ENCODE measurements around the gene PELI2.

Gene PELI2

GRCh38 chr14:56085471-56085870 is 32.7 kb upstream of the PELI2 start:
- Histone ChIP-seq H3K4me1 (no peaks in the 10 kb centered on the region), H3K27ac (no peak overlapping the region), H3K79me2 (no peaks in the 10 kb centered on the region), H3K4me3 (ENCODE audit: low read depth, low read length) (no peak overlapping the region), H3K9ac (no peak overlapping the region), H3K4me2 (ENCODE audit: low read length) (no peak overlapping the region), H3K36me3 (ENCODE audit: control insufficient read depth, insufficient read depth, low read length) (no peaks in the 10 kb centered on the region), H3K9me3 (ENCODE audit: control insufficient read depth, low read length) (no peaks in the 10 kb centered on the region), H2AFZ (no peak overlapping the region), H3K27me3 (ENCODE audit: control insufficient read depth, insufficient read depth, low read length) (no peaks in the 10 kb centered on the region)
- no peak for TF ChIP-seq CTCF (IDR thresholded peaks at IDR 0.05)

- H3K9ac ChIP-seq, result no peak overlapping the region
- H3K9me3 ChIP-seq (ENCODE audit: control insufficient read depth, low read length), result no peaks in the 10 kb centered on the region
- H3K27me3 ChIP-seq (ENCODE audit: control insufficient read depth, insufficient read depth, low read length), result no peaks in the 10 kb centered on the region
- no peaks in the 10 kb centered on the region for H3K4me1 ChIP-seq
- H3K4me3 ChIP-seq (ENCODE audit: low read depth, low read length), result no peak overlapping the region
- H3K36me3 ChIP-seq (ENCODE audit: control insufficient read depth, insufficient read depth, low read length), result no peaks in the 10 kb centered on the region
- H3K4me2 ChIP-seq (ENCODE audit: low read length), result no peak overlapping the region
- H3K79me2 ChIP-seq, result no peaks in the 10 kb centered on the region
- no peak for TF ChIP-seq CTCF (IDR thresholded peaks at IDR 0.05)
- no peak overlapping the region for H3K27ac ChIP-seq
- no peak overlapping the region for H2AFZ ChIP-seq
These were observed 30.3 kb upstream of the PELI2 start for GRCh38 chr14:56087671-56088471.

DNA sequence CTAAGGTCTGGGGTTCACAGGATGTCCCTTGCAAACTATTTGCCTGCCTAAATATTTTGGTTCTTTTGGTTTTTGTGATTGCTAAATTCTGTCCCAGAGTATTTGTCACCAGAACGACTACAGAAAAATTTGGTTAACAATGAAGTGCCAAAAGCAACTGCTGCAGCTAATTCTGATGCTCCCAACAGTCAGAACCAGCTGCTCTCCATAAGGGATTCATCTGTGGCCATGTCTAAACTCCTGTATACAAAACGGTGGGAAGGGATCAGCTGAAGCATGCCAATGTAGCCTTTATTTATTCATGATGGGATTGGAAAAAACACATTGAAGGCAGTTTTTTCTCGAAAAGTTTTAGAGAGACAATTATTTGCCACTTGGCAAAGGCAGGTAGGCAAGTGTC is 29.3 kb upstream of the PELI2 start:
- H3K27me3 ChIP-seq (ENCODE audit: control insufficient read depth, insufficient read depth, low read length), result no peaks in the 10 kb centered on the region
- TF ChIP-seq CTCF (IDR thresholded peaks at IDR 0.05), result no peak
- no peaks in the 10 kb centered on the region for H3K79me2 ChIP-seq
- H3K4me3 ChIP-seq (ENCODE audit: low read depth, low read length), result no peak overlapping the region
- H3K27ac ChIP-seq, result no peak overlapping the region
- no peaks in the 10 kb centered on the region for H3K4me1 ChIP-seq
- H3K9me3 ChIP-seq (ENCODE audit: control insufficient read depth, low read length), result no peaks in the 10 kb centered on the region
- H3K4me2 ChIP-seq (ENCODE audit: low read length), result no peak overlapping the region
- H2AFZ ChIP-seq, result no peak overlapping the region
- no peaks in the 10 kb centered on the region for H3K36me3 ChIP-seq (ENCODE audit: control insufficient read depth, insufficient read depth, low read length)
- H3K9ac ChIP-seq, result no peak overlapping the region

- no peak overlapping the region for H3K4me3 ChIP-seq (ENCODE audit: low read depth, low read length)
- no peaks in the 10 kb centered on the region for H3K9me3 ChIP-seq (ENCODE audit: control insufficient read depth, low read length)
- no peaks in the 10 kb centered on the region for H3K4me1 ChIP-seq
- H3K36me3 ChIP-seq (ENCODE audit: control insufficient read depth, insufficient read depth, low read length), result no peaks in the 10 kb centered on the region
- H3K9ac ChIP-seq, result no peak overlapping the region
- no peak for TF ChIP-seq CTCF (IDR thresholded peaks at IDR 0.05)
- H3K27ac ChIP-seq, result no peak overlapping the region
- no peaks in the 10 kb centered on the region for H3K79me2 ChIP-seq
- no peaks in the 10 kb centered on the region for H3K27me3 ChIP-seq (ENCODE audit: control insufficient read depth, insufficient read depth, low read length)
- H2AFZ ChIP-seq, result no peak overlapping the region
- H3K4me2 ChIP-seq (ENCODE audit: low read length), result no peak overlapping the region
These were observed 25.4 kb upstream of the PELI2 start for GRCh38 chr14:56092763-56093162.

GRCh38 chr14:56094076-56094475 is 24.1 kb upstream of the PELI2 start:
- TF ChIP-seq CTCF (IDR thresholded peaks at IDR 0.05), result no peak
- Histone ChIP-seq H3K27ac (no peak overlapping the region), H2AFZ (no peak overlapping the region), H3K4me3 (ENCODE audit: low read depth, low read length) (no peak overlapping the region), H3K9ac (no peak overlapping the region), H3K4me1 (no peaks in the 10 kb centered on the region), H3K4me2 (ENCODE audit: low read length) (no peak overlapping the region), H3K79me2 (no peaks in the 10 kb centered on the region), H3K36me3 (ENCODE audit: control insufficient read depth, insufficient read depth, low read length) (no peaks in the 10 kb centered on the region), H3K9me3 (ENCODE audit: control insufficient read depth, low read length) (no peaks in the 10 kb centered on the region), H3K27me3 (ENCODE audit: control insufficient read depth, insufficient read depth, low read length) (no peaks in the 10 kb centered on the region)
